Choroid plexus epithelial cell (primary cell): Measurements from ENCODE around the gene CFAP97.

Experiments used
- DNase-seq: peaks from one replicate; pipeline ENCODE4 v3.0.0-alpha.2; 2010; ENCODE audit warnings: low read depth
- H3K4me3 ChIP-seq: 2 replicates; pipeline ENCODE4 v1.5.1; 2011; ENCODE audit warnings: low read depth, mild to moderate bottlenecking, control low read depth, low read length, moderate library complexity
- TF ChIP-seq, protein P1 (sequence below): conservative IDR thresholded peaks from 2 replicates; pipeline ENCODE4 v1.5.1; 2011; ENCODE audit warnings: low read depth, mild to moderate bottlenecking, control low read depth, inconsistent platforms, low read length, moderate library complexity

CFAP97 gene

DNA sequence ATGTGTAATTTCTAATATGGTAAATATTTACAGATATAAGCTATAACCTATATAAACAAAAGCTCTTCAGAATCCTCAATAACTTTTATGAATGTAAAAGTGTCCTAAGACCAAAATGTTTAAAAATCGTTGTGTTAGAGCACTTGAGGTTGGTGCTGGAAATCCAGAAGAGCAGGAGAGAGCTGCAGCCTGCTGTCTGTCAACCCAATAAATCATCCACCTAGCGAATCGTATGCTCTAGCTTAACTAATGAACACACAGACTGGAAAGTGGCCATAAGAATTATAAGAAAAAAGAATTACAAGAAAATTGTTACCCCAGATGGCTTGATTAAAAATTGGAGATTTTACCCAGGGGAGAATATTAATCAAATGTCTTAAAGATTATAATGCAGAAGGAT lies 17.0 kb downstream of the CFAP97 start:
- H3K4me3 ChIP-seq, result no peak overlapping the region
- TF ChIP-seq, protein P1, sequence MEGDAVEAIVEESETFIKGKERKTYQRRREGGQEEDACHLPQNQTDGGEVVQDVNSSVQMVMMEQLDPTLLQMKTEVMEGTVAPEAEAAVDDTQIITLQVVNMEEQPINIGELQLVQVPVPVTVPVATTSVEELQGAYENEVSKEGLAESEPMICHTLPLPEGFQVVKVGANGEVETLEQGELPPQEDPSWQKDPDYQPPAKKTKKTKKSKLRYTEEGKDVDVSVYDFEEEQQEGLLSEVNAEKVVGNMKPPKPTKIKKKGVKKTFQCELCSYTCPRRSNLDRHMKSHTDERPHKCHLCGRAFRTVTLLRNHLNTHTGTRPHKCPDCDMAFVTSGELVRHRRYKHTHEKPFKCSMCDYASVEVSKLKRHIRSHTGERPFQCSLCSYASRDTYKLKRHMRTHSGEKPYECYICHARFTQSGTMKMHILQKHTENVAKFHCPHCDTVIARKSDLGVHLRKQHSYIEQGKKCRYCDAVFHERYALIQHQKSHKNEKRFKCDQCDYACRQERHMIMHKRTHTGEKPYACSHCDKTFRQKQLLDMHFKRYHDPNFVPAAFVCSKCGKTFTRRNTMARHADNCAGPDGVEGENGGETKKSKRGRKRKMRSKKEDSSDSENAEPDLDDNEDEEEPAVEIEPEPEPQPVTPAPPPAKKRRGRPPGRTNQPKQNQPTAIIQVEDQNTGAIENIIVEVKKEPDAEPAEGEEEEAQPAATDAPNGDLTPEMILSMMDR, result no peak
- no peak for DNase-seq

DNA sequence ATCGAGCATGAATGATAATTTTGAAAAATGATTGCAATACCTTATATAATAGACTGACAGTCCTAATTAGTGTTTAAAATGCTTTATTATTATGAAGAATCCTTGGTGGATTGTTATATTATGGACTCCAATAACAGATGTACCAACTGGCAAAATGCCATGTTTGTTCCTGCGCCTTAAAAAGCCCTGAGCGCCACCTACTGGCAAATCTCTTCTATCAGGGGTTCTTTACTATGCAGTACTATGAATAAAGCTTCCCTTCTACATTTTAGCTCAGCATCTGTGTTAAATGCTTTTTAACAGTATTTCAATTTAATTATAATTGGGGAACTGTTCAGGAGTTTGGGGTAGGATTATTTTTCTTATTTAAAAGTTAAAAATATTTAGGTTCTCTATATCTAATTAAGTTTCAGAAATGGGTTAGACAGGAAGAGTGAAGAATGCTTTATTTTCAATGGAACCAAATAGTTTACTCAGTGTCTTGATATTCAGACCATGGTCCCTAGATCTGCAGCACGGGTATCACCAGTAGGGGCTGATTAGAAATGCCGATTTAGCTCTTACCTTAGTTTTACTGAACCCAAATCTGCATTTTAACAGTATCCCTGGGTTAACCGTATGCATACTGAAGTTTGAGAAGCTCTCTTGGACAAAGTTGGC lies 20.0 kb downstream of the CFAP97 start:
- peak; percentile 97 for DNase-seq
- H3K4me3 ChIP-seq, result no peak overlapping the region
- TF ChIP-seq, protein P1, result peak; percentile 91

DNA sequence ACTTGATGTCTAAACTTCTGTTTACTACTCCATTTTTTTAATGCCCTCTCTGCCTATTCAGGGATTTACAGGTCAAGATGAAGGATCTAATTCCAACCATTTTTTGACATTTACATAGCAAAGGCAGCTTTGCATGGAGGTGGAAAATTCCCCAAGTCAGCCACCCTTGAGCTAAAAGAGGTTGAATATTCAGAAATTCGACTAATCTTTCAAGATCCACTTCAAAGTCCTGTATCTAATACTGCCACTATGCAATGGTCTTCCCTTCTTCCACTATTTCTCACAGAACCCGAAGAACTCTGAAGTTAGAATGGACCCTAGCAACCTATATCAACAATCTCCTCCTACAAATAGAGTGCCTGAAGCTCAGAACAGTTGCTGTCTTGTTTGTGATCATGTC lies 21.6 kb downstream of the CFAP97 start:
- TF ChIP-seq, protein P1, result no peak
- no peak overlapping the region for H3K4me3 ChIP-seq
- DNase-seq, result no peak

DNA sequence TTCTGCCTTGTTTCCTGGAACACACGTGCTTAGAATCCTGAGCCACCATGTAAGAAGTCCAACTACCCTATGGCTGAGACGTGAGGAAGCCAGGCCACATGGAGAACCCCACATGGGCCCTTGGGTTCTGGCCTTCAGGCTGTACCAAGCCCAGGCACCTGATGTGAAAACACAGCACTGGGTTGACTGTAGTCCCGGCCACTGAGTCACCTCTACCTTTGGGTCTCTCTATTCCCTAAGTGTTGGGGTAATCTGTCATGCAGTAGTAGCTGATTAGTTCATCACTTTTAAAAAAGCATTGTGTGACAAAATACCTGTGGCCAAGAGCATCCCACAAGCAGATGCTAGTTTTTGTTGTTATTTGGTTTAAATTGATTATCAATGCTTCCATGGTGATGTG lies 24.3 kb downstream of the CFAP97 start:
- no peak for DNase-seq
- TF ChIP-seq, protein P1, result no peak
- H3K4me3 ChIP-seq, result no peak overlapping the region

DNA sequence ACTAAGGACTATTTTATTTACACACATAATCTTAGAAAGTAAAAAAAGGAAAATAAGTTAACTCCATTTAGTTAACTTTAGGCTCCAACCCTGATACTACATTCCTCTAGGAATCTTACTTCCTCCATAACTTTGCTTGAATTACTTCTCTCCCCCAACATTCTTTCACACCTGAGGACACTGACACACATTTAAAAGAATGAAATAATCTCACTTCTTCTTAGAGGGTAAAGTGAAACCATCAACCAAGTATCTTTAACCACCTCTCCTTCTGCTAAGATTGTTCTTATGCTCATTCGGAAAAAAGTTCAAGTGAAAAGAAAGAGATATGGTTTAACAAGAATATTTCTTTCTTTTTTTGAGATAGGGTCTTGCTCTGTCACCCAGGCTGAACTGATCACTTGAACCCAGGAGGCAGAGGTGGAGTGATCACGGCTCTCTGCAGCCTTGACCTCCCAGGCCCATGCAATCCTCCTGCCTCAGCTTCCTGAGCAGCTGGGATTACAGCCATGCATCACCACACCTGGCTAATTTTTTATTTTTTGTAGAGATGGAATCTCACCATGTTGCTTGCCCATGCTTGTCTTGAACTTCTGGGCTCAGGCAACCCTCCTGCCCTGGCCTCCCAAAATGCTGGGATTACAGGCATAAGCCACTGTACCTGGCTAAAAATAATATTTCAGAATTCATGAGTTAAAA lies 32.3 kb downstream of the CFAP97 start:
- DNase-seq, result no peak
- TF ChIP-seq, protein P1, result no peak
- H3K4me3 ChIP-seq, result no peak overlapping the region

DNA sequence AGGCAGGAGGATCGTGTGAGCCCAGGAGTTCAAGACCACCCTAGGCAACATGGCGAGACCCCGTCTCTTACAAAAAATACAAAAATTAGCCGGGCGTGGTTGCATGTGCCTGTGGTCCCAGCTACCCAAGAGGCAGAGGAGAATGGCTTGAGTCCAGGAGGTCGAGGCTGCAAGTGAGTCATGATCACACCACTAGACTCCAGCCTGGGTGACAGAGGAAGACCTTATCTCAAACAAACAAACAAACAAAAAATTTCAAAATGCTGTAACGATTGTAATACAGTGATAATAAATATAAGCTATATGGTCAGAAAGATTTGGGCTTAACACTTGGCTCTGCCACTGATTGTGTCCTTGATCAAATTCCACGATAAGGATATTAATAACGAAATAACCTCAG lies 36.6 kb downstream of the CFAP97 start:
- TF ChIP-seq, protein P1, result no peak
- DNase-seq, result peak; percentile 40
- no peak overlapping the region for H3K4me3 ChIP-seq
